Measurements from ENCODE around the gene UBE2Q1. TPM values are rescaled to one million over a fixed set of nuclear protein-coding genes. Genes with fewer than 3 reads are reported as not detected.
A peak's percentile ranks its signal among the peaks of the same experiment; 100 is the strongest.

The UBE2Q1 gene
- total and polyA plus RNA-seq, 10 of the 15 experiments (the other 5 are each of a cell fraction or from before 2014, with no cell fraction given) = 3.9 to 82.6 (median 24.1) TPM

DNA sequence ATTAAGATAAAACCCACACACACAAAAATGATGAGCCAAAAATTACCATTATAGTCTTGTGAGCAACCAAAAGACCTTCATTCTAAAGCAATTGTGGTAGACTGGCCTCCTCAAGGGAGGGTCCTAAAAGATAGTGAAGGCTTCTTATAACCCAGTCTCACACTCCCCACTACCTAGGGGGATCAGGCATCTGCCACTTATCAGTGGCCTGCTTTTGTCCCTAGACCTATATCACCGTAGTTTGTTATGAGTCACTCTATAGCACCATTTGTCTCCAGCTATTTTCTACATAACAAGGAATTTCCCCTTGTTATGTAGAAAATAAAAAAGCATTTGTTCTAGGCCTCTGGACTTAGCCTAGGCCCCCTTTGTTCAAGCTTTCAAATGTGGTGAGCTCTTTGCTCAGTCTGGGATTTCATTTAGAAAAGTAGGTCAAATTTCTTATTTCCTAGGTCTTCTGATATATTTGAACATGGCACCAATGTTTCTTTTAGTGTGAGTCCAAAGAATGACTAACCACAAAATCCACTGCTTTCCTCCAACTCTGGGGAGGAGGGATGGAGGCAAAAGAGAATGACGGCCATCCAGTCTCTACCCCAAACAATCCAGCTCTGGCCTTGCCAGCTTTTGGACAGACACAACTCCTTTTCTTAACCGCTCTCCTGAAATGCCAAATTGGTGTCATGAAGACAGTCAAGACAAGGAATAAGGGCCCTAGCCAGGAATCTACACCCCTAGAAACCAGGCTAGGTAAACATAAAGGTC, 40.6 kb upstream of the UBE2Q1 start:
- ChIA-PET CTCF (interaction anchor here (0.7 to 1.5 kb wide), 4 partner anchors 12 to 39 kb away, joined by 3 read pairs; no protein-coding TSS in a partner anchor), SMC1A (ENCODE audit: uncharacterized antibody, unreplicated experiment) (interaction anchor here (0.6 to 1.9 kb wide), 12 partner anchors 10 to 356 kb away, joined by 3 to 7 read pairs (median 3); no protein-coding TSS in a partner anchor), POLR2A (interaction anchor here (1.0 to 2.2 kb wide), 4 partner anchors 8 to 16 kb away, joined by 3 to 6 read pairs (median 5); no protein-coding TSS in a partner anchor), RAD21 (ENCODE audit: unreplicated experiment) (interaction anchor here (1.0 to 1.5 kb wide), 6 partner anchors 10 to 279 kb away, joined by 3 to 5 read pairs (median 4); partner anchors contain the start of gene ADAR)
- FAIRE-seq (peak; percentile 61), DNase-seq (ENCODE audit: low read depth, low spot score) (no peak), ATAC-seq (peak; percentile 58)
- 50% methylated on average over 3 of the region's 3 CpGs for WGBS (ENCODE audit: insufficient coverage, insufficient replicate concordance, low lambda C conversion rate, missing lambda C conversion rate)
- peak overlapping the region; percentile 8; the same call in 1 of the 2 replicates for H3K4me3 ChIP-seq
- in situ Hi-C loops (cut with MboI) = no loop called here
- H3K4me1 ChIP-seq (ENCODE audit: control insufficient read depth, insufficient read depth, low read length) = peaks cover 9% of the 10 kb centered on the region
- TSS peak; percentile 2 for BruUV-seq (replicated peaks)
- H3K36me3 ChIP-seq (ENCODE audit: control insufficient read depth in 2 of 2, insufficient read depth in 2 of 2, low read length in 1 of 2) = peaks cover 46 to 74% of the 10 kb centered on the region in 2 experiments
- no peak overlapping the region for H2AFZ ChIP-seq (ENCODE audit: control insufficient read depth, low read depth, low read length)
- no peaks in the 10 kb centered on the region for H3K27me3 ChIP-seq (replicated peaks in 1 of 2; ENCODE audit: control insufficient read depth in 2 of 2, insufficient read depth in 2 of 2, low read length in 1 of 2)
- TF ChIP-seq TCF12 (IDR thresholded peaks at IDR 0.05; ENCODE audit: low read depth, low read length) (no peak), MTA2 (IDR thresholded peaks at IDR 0.05; ENCODE audit: low read depth) (0 out of 2 replicates have a peak, but pooled peaks have one; percentile 15), POLR2AphosphoS5 (IDR thresholded peaks at IDR 0.05; ENCODE audit: low read length) (peak; percentile 20; the same call in 1 of the 2 replicates), CREM (IDR thresholded peaks at IDR 0.05; ENCODE audit: low read depth) (no peak), EP300 (IDR thresholded peaks at IDR 0.05; ENCODE audit: borderline replicate concordance in 1 of 2, control insufficient read depth in 1 of 2, low read depth in 2 of 2, low read length in 2 of 2) (no peak)
- TF ChIP-seq, protein P1, sequence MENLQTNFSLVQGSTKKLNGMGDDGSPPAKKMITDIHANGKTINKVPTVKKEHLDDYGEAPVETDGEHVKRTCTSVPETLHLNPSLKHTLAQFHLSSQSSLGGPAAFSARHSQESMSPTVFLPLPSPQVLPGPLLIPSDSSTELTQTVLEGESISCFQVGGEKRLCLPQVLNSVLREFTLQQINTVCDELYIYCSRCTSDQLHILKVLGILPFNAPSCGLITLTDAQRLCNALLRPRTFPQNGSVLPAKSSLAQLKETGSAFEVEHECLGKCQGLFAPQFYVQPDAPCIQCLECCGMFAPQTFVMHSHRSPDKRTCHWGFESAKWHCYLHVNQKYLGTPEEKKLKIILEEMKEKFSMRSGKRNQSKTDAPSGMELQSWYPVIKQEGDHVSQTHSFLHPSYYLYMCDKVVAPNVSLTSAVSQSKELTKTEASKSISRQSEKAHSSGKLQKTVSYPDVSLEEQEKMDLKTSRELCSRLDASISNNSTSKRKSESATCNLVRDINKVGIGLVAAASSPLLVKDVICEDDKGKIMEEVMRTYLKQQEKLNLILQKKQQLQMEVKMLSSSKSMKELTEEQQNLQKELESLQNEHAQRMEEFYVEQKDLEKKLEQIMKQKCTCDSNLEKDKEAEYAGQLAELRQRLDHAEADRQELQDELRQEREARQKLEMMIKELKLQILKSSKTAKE (IDR thresholded peaks at IDR 0.05; ENCODE audit: low read depth, poor library complexity, severe bottlenecking) = peak; percentile 22
- H3K27ac ChIP-seq (ENCODE audit: control insufficient read depth, insufficient read depth) = no peak overlapping the region
- H4K20me1 ChIP-seq (ENCODE audit: control insufficient read depth, insufficient read depth) = peaks cover 41% of the 10 kb centered on the region
- H3K9ac ChIP-seq (ENCODE audit: control insufficient read depth, insufficient read depth, low read length) = peak overlapping the region; percentile 5; the same call in 1 of the 2 replicates
- H3K79me2 ChIP-seq (ENCODE audit: control insufficient read depth, insufficient read depth, low read length) = peaks cover 60% of the 10 kb centered on the region
- intact Hi-C loops (cut with micrococcal nuclease; ENCODE audit: unreplicated experiment) = no loop called here
- H3K4me2 ChIP-seq (ENCODE audit: control insufficient read depth, insufficient read depth) = peak overlapping the region; percentile 23; the same call in 1 of the 2 replicates
- H3K9me3 ChIP-seq (replicated peaks; ENCODE audit: control insufficient read depth, insufficient read depth, low read length) = no peaks in the 10 kb centered on the region

Measured in GM12878 (cell line).